Ovary (tissue), 9 donors: ENCODE results near the gene INHA. TPM values are rescaled to one million over a fixed set of nuclear protein-coding genes. Genes with fewer than 3 reads are reported as not detected.

Experiments used
- DNase-seq, 5 donors: peaks; one replicate each; pipeline ENCODE4 v3.0.0-alpha.2; 2019 to 2020
- H3K27ac ChIP-seq, 2 donors: fragments of 200-600 bp; one replicate each; pipeline versions ENCODE4 v1.5.1 to v1.8.0; 2019 to 2022
- H3K27me3 ChIP-seq: fragments of 200-600 bp; one replicate; pipeline ENCODE4 v1.8.0; 2022
- H3K36me3 ChIP-seq: fragments of 200-600 bp; sonication (generic); one replicate; pipeline ENCODE4 v1.5.1; 2019
- H3K4me1 ChIP-seq: one replicate; pipeline ENCODE4 v1.8.1; 2013; ENCODE audit warnings: mild to moderate bottlenecking, moderate library complexity; ENCODE audit not compliant: insufficient read depth
- H3K4me3 ChIP-seq: fragments of 200-600 bp; sonication (generic); one replicate; pipeline ENCODE4 v1.5.1; 2017
- H3K9me3 ChIP-seq, 2 donors: fragments of 200-600 bp in 1 of 2; sonication (generic) in 1 of 2; one replicate each; pipeline versions ENCODE4 v1.5.1 to v1.8.1; 2013 to 2019; ENCODE audit warnings: mild to moderate bottlenecking in 1 of 2, moderate library complexity in 1 of 2
- CTCF ChIP-seq, 3 donors: fragments of 450-650 bp in 2 of 3; fragments of 200-600 bp in 1 of 3; IDR thresholded peaks; one replicate each; pipeline versions ENCODE4 v1.5.1 to v1.8.0; 2016 to 2022; ENCODE audit warnings: antibody characterized with exemption in 3 of 3, mild to moderate bottlenecking in 1 of 3
- EP300 ChIP-seq: sonication (generic); formaldehyde crosslinking; IDR thresholded peaks from one replicate; pipeline ENCODE4 v1.6.1; 2017; ENCODE audit warnings: antibody characterized with exemption
- POLR2A ChIP-seq: fragments of 450-650 bp; IDR thresholded peaks from one replicate; pipeline ENCODE4 v1.6.1; 2017; ENCODE audit warnings: antibody characterized with exemption, mild to moderate bottlenecking, moderate library complexity
- WGBS, 3 donors: extraction: QIAGEN DNeasy Blood & Tissue Kit in 1 of 3; methylation state at CpG; one replicate each; pipeline versions ENCODE4 v1.1.5 to v1.1.7; 2013 to 2017; 5-methylcytosine and 5-hydroxymethylcytosine counted together
- intact Hi-C, 4 donors: fragments of 100-400 bp; cut with DNase I; formaldehyde crosslinking; loops; one replicate each; pipeline versions ENCODE4 v1.11.0 to v1.15.1; 2022 to 2023
- polyA plus RNA-seq, 2 donors: library from polyadenylated mRNA; stranded (reverse); fragments of 200-250 nt in 1 of 2; fragments of 350-450 nt in 1 of 2; fragmentation: Illumina TruSeq in 1 of 2; extraction: RNeasy Lipid Tissue Mini Kit (QIAGEN cat#74804) in 1 of 2; gene quantifications; one replicate each; pipeline ENCODE4 v1.2.3, GENCODE V29; 2013 to 2014
- total RNA-seq, 7 donors: library from RNA; depleted of rRNA in 2 of 7; stranded (reverse); fragments of >200 nt in 2 of 7; fragmentation: NEBNext Ultra II Directional in 3 of 7; extraction: Animal tissue kit (Norgen Biotek cat#: 25700) in 3 of 7; gene quantifications; one replicate each; pipeline versions ENCODE4 v1.1.0 to v1.2.4, GENCODE V29; 2016 to 2023
- donor health status: DM: no; HTN: no; CAD: no; lungs with moderate emphysema.
- donor health status: DM: no; HTN: no; CAD: no.
- donor health status: Bipolar disorder and iron deficiency.
- donor health status: DM: yes; HTN: yes; CAD: no.
- donor health status: DM: no; HTN: no; CAD: no.
- donor health status: DM: yes; HTN: yes; CAD: no.

INHA gene
- total and polyA plus RNA-seq, 9 donors, result 38.4 to 165 (median 79.4) TPM

- intact Hi-C loops, result loop anchor here in 2 of 4 donors (5.0 kb wide), 3 partner anchors 36 to 71 kb away; partner anchors contain the start of gene SLC4A3 (in 1 of the 2)
These were observed 536 bp upstream of the INHA start, which contains the start of gene OBSL1 for GRCh38 chr2:219571311-219572236. TSS of gene OBSL1 (minus strand) at chr2:219571539. CDS start at chr2:219571232, 307 bp downstream.

DNA sequence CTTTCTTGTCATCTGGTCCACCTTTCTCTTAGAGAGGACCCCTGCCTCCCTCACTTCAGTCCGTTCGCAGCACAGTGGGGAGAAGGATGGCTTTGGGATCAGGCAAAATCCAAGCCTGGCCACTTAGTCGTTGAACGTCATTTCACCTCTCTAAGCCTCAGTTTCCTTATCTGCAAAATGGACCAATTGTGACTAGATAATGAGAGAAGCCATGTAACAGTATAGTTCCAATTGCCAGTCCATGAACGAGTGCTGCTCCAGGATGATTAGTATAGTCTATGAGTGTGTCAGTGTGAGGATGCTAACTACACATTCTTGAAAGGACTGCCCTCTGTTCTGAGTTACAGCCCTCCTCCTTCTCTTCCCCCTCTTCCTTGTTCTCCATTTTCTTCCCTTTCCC is 1.1 kb downstream of the INHA start:
- H3K27me3 ChIP-seq, result no peaks in the 10 kb centered on the region
- peak overlapping the region in 1 of 2 donors; percentile 97 for H3K27ac ChIP-seq
- peaks cover 11% of the 10 kb centered on the region for H3K4me1 ChIP-seq
- intact Hi-C loops, result loop anchor here in 2 of 4 donors (5.0 kb wide), 3 partner anchors 34 to 69 kb away; partner anchors contain the start of gene SLC4A3 (in 1 of the 2)
- H3K4me3 ChIP-seq, result no peak overlapping the region
- WGBS, 3 donors, result 57 to 69% (median 59%) methylated on average over 5 of the region's 5 CpGs
- H3K9me3 ChIP-seq, result no peaks in the 10 kb centered on the region
- DNase-seq, result peak in 1 of 5 donors; percentile 15
- no peaks in the 10 kb centered on the region for H3K36me3 ChIP-seq
- TF ChIP-seq POLR2A (no peak), EP300 (no peak), CTCF (IDR thresholded peaks at IDR 0.05) (no peak)

More at GRCh38 chr2:219571311-219572236, 536 bp upstream of the INHA start, which contains the start of gene OBSL1:
- peak within 1 kb of the TSS; percentile 95 to 97 for H3K27ac ChIP-seq
- TF ChIP-seq CTCF (IDR thresholded peaks at IDR 0.05), result peak in 1 of 3 donors; percentile 14
- peak; percentile 49 for TF ChIP-seq POLR2A
- TF ChIP-seq EP300, result no peak
- H3K36me3 ChIP-seq, result no peaks in the 10 kb centered on the region
- H3K4me1 ChIP-seq, result peaks cover 11% of the 10 kb centered on the region
- DNase-seq, result peak; percentile 93 to 96 (median 94)
- H3K9me3 ChIP-seq, result no peaks in the 10 kb centered on the region
- no peaks in the 10 kb centered on the region for H3K27me3 ChIP-seq
- peak within 1 kb of the TSS; percentile 65 for H3K4me3 ChIP-seq
- 1 to 4% (median 3%) methylated on average over 28 to 42 of the region's 42 CpGs for whole genome bisulfite sequencing, 3 donors

GRCh38 chr2:219574484-219575311 is 2.6 kb downstream of the INHA start:
- H3K27ac ChIP-seq, result peak overlapping the region in 1 of 2 donors; percentile 29
- WGBS, 3 donors, result 84 to 90% (median 85%) methylated on average over 22 of the region's 22 CpGs
- H3K4me1 ChIP-seq, result peaks cover 9% of the 10 kb centered on the region
- TF ChIP-seq CTCF (IDR thresholded peaks at IDR 0.05), result no peak
- no peak for TF ChIP-seq EP300
- no peak for TF ChIP-seq POLR2A
- intact Hi-C loops, result loop anchor here in 2 of 4 donors (5.0 kb wide), 3 partner anchors 33 to 68 kb away; partner anchors contain the start of gene SLC4A3 (in 1 of the 2)
- H3K4me3 ChIP-seq, result no peak overlapping the region
- no peaks in the 10 kb centered on the region for H3K36me3 ChIP-seq
- no peaks in the 10 kb centered on the region for H3K9me3 ChIP-seq
- no peak for DNase-seq
- no peaks in the 10 kb centered on the region for H3K27me3 ChIP-seq
